Kidney epithelial cell (primary cell): Measurements from ENCODE around the gene COQ5. TPM values are rescaled to one million over a fixed set of nuclear protein-coding genes. Genes with fewer than 3 reads are reported as not detected.
"Not testable (repeated sequence)": the region's sequence is repeated elsewhere in the genome, so short reads cannot be mapped to it uniquely, and the experiment has no call there.

ENCODE experiments used
- DNase-seq: peaks from one replicate; pipeline ENCODE4 v3.0.0-alpha.2; 2010; ENCODE audit warnings: low read depth
- H3K27me3 ChIP-seq: 2 replicates; pipeline ENCODE4 v1.6.0; 2011; ENCODE audit warnings: low read length; ENCODE audit not compliant: control insufficient read depth, insufficient read depth
- H3K36me3 ChIP-seq: 2 replicates; pipeline ENCODE4 v1.5.1; 2011; ENCODE audit warnings: low read length; ENCODE audit not compliant: control insufficient read depth, insufficient read depth
- H3K4me3 ChIP-seq: 2 replicates; pipeline ENCODE4 v1.5.1; 2011; ENCODE audit warnings: low read depth, mild to moderate bottlenecking, control low read depth, low read length
- total RNA-seq: library from RNA; depleted of rRNA; stranded (reverse); fragments of >200 nt; gene quantifications from 2 replicates; pipeline ENCODE4 v1.2.3, GENCODE V29; 2015
- TF ChIP-seq, protein P1 (sequence below): IDR thresholded peaks from 2 replicates; pipeline ENCODE4 v1.5.1; 2011; ENCODE audit warnings: mild to moderate bottlenecking, moderate library complexity, low read length, control low read depth, inconsistent platforms; ENCODE audit not compliant: insufficient read depth, poor library complexity, severe bottlenecking

The COQ5 gene
- total RNA-seq, 1 donor from 2014 or later: 30.6 TPM

GRCh38 chr12:120490833-120491512, 38.0 kb downstream of the COQ5 start:
- H3K4me3 ChIP-seq: no peak overlapping the region
- no peak for DNase-seq
- H3K36me3 ChIP-seq: peaks cover 1% of the 10 kb centered on the region

DNA sequence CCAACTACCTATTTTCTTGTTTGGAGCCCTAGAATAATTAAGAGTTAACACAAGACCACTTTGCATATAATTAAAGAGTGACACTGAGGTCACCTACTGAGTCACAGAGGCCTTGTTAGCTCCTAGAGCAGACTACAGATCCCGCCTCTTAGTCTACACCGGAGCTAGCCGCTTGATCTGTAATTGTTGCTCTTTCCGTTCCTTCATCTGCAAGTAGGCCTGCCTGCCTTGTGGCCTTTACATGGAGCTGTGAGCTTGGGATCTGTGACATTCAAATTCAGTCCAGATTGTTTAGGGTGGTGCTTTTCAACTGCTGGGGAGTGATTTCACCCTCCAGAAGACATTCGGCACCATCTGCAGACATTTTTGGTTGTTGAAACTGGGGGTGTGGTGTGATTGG, 38.6 kb downstream of the COQ5 start:
- no peak for DNase-seq
- Histone ChIP-seq H3K36me3 (peaks cover 1% of the 10 kb centered on the region), H3K27me3 (no peaks in the 10 kb centered on the region), H3K4me3 (no peak overlapping the region)
- TF ChIP-seq, protein P1, sequence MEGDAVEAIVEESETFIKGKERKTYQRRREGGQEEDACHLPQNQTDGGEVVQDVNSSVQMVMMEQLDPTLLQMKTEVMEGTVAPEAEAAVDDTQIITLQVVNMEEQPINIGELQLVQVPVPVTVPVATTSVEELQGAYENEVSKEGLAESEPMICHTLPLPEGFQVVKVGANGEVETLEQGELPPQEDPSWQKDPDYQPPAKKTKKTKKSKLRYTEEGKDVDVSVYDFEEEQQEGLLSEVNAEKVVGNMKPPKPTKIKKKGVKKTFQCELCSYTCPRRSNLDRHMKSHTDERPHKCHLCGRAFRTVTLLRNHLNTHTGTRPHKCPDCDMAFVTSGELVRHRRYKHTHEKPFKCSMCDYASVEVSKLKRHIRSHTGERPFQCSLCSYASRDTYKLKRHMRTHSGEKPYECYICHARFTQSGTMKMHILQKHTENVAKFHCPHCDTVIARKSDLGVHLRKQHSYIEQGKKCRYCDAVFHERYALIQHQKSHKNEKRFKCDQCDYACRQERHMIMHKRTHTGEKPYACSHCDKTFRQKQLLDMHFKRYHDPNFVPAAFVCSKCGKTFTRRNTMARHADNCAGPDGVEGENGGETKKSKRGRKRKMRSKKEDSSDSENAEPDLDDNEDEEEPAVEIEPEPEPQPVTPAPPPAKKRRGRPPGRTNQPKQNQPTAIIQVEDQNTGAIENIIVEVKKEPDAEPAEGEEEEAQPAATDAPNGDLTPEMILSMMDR: no peak

More at GRCh38 chr12:120490833-120491512, 38.0 kb downstream of the COQ5 start:
- TF ChIP-seq, protein P1: no peak
- no peaks in the 10 kb centered on the region for H3K27me3 ChIP-seq

DNA sequence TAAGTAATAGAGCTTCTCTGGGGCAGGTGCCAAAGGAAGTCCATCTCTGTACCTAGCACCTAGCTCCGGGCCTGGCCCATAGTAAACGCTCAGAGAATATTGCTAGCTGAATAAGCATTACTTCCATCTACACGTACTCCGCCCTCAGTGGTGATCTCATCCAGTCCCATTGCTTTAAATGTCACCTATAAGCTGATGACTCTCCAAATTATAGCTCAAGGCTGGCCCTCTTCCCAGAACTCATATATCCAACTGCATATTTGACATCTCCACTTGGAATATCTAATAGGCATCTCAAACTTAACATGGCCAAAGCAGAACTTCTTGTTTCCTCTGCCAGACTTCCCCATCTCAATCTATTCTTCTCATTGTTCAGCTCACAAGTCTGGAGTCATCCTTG, 39.9 kb downstream of the COQ5 start:
- DNase-seq: no peak
- no peak overlapping the region for H3K4me3 ChIP-seq
- TF ChIP-seq, protein P1: no peak
- H3K36me3 ChIP-seq: peaks cover 1% of the 10 kb centered on the region
- H3K27me3 ChIP-seq: no peaks in the 10 kb centered on the region

DNA sequence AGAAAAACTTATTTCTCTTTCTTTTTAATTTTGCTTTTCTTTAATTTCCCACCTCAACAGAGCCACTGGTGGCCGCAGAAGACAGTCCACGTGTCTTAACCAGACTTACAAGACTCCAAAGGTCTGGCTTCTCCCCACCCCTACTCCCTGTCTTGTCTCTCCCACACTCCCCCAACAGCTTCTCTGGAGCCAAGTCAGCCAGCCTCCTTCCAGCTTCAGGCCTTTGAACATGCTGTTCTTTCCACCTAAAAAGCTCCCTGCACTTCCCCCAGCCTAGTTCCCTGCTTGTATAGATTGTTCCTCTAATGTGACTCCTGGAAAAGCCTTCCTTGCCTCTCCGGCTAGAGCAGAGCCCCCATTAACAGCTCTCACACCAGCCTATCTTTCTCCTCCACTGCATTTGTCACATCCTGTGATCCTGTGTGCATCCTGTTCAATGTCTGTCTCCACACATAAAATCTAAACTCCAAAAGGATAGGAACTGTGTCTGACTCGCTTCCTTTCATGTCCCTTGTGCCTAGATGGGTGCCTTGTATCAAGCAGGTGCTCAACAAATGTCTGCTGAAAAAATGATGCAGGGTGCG, 40.8 kb downstream of the COQ5 start:
- TF ChIP-seq, protein P1: no peak
- peaks cover 1% of the 10 kb centered on the region for H3K36me3 ChIP-seq
- H3K4me3 ChIP-seq: no peak overlapping the region
- DNase-seq: no peak
- no peaks in the 10 kb centered on the region for H3K27me3 ChIP-seq

DNA sequence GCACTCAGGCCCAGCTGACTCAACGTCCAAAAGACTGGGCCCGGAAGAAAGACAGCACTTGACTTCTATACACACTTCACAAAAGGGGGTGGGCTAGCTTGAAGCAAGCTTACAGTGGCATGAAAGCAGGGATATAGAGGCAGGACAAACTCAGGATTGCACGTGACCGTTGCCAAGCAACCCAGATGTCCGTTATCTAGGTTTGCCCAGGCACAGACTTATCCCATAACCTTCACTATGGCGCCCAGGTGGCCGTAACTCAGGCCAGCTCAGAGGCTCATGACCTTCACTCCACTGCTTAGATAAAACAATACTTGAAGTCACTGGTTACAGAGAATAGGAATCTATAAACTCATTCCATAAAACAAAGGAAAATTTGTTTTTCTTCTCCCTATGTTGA, 41.4 kb downstream of the COQ5 start:
- not testable (repeated sequence) for DNase-seq, H3K4me3 ChIP-seq, H3K27me3 ChIP-seq, H3K36me3 ChIP-seq

GRCh38 chr12:120485961-120486881, 42.7 kb downstream of the COQ5 start:
- DNase-seq: no peak
- H3K4me3 ChIP-seq: no peak overlapping the region
- TF ChIP-seq, protein P1: no peak
- H3K36me3 ChIP-seq: peaks cover 1% of the 10 kb centered on the region
- H3K27me3 ChIP-seq: no peaks in the 10 kb centered on the region
